Erythroblast (primary cell): ENCODE results near the gene HSP90AA1.
"Not testable (repeated sequence)": the region's sequence is repeated elsewhere in the genome, so short reads cannot be mapped to it uniquely, and the experiment has no call there.

Source experiments
- DNase-seq, 2 experiments: peaks; one replicate each; lab custom pipeline; 2025; lab: John Stamatoyannopoulos, UW
- GATA1 ChIP-seq: IDR thresholded peaks from 2 replicates; pipeline ENCODE4 v1.6.1; 2011; ENCODE audit warnings: low read depth, mild to moderate bottlenecking, control low read depth, low read length, moderate library complexity
- POLR2A ChIP-seq: IDR thresholded peaks from 2 replicates; pipeline ENCODE4 v1.6.1; 2011; ENCODE audit warnings: mild to moderate bottlenecking, low read length

HSP90AA1 gene

DNA sequence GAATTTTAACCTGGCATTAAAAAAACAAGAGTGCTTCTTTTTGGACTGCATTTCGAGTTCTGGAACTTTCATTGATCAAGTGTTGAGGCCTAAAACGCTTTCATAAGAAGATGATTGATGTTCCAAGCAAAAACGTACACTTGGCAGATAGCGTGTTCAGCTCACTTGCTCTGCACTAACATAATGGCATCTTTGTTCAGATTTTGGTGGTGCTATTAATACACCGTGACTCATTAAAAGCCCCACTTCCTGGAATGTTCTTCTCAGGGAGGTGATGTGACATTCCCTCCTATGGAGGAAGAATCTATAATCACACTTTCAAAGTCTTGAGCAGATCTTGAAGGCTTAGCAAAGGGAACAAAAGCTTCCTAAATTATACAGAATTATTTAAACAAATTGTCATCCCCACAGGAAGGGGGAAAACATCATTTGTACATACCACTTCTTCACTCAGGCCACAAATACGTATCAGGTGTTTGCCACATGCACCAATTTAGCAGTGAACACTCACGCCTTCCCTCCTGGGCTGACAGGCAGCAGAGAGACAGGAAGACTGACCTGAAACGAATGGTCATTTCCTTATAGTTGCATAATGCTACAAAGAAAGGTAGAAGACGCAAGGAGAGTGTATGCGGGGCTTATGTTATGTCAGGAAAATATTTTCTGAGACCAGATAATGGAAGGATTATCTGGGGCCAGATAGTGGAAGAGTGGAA, 15.4 kb downstream of the HSP90AA1 start:
- no peak for TF ChIP-seq POLR2A
- no peak for TF ChIP-seq GATA1
- no peak for DNase-seq

DNA sequence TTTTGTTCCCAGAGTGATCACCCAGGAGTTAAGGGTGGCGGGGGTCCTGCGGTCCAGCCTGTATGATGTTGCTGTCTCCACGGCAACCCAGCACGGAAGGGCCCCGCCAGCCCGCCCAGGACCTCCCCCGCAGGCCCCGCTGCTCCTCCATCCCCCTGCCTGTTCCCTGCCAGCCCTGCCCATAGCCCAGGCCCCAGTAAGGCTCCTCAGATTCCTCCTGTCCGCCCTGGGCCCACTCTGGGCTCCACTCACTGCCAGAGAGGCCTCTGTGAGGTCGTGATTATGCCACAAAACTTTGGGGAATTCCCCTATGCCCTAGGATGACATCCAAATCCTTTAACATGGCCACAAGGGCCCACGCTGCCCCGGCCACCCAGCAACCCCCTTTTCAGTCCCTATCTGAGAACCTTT, 20.8 kb downstream of the HSP90AA1 start:
- DNase-seq: no peak
- TF ChIP-seq POLR2A (no peak), GATA1 (no peak)

DNA sequence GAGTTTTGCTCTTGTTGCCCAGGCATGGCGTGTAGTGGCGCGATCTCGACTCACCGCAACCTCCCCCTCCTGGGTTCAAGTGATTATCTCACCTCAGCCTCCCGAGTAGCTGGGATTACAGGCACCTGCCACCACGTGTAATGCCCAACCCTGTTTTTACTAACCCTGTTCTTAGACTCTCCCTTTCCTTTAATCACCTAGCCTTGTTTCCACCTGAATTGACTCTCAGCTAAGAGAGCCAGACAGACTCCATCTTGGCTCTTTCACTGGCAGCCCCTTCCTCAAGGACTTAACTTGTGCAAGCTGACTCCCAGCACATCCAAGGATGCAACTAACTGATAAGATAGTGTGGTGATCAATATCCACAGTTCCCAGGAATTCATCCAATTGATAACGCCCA, 22.3 kb downstream of the HSP90AA1 start:
- DNase-seq: not testable (repeated sequence)

DNA sequence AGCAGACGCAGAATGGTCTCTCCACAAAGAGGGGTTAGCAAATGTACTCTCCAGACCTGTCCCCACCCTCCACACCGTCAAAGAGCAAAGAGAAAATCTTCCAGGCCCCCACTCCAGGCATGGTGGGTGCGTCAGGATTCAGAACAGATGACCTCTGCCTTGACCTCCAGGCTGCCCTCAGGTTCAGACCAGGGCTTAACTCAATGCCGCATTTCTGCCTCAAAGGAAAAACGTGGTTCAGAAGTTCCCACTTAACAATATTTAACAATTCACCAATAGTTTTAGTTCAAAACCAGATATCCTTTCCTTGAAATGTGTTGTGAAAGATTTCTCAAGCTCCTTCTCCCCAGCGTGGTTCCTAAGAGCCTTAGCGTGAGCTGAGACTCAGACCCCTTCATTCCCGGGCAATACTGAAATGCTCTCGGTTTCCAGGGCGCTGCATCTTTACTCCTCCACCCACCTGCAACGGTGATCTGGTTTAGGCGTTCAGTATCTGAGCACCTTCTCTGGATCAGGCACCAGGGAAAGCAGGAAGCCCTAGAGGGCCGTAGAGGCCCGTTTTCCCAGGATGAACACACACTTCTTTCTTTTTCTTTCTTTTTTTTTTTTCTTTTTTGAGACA, 22.9 kb downstream of the HSP90AA1 start:
- no peak for TF ChIP-seq GATA1
- TF ChIP-seq POLR2A: no peak
- no peak for DNase-seq

DNA sequence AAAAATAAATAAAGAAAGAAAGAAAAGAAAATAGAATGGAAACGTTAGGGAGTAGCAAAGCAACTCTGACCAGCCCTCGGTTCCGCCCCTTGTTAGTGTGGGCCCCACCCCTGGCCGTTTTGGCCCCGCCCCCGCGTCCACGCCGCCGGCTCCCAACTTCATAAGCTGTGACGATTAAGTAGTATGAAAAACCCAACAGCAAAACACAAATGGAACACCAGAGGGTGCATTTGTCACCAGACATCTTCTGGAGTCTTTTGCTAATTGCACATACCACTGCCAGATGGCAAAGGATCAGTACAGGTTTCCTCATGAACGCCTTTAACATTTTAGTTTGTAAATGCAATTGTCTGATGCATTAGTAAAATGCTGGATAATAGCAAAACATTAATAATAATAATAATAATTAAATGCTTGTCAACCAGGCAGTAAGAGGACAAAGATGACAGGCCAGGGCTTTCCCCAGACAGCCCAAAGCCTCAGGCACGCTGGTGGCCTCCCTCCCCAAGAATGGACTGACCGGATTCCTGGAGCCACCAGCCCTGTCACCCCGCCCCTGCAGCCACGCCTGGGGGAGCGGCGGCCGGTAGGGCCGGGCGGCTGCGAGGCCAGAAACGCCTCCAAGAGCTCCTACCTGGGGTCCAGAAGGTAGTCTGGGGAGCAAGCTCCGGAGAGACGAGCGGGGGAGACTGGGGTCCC, 23.6 kb downstream of the HSP90AA1 start:
- peak; percentile 90 to 91 for DNase-seq
- TF ChIP-seq POLR2A (no peak), GATA1 (no peak)

DNA sequence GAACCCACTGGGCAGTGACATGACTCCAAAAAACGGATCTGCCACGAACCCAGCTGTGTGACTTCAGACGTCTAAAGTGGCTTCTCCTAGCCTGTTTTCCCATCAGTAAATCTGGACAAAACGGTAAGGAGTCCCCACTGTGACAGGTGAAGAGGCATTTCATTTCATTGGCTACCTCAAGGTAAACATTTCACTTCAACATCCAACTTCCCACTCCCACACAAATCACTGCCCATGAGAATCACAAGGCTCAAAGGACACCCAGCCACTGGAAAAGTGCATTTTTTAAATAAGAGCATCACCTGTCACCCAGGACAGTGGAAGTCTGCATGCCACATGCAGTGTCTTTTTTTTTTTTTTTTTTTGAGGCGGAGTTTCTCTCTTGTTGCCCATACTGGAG, 27.9 kb downstream of the HSP90AA1 start:
- no peak for DNase-seq
- TF ChIP-seq POLR2A (no peak), GATA1 (no peak)

DNA sequence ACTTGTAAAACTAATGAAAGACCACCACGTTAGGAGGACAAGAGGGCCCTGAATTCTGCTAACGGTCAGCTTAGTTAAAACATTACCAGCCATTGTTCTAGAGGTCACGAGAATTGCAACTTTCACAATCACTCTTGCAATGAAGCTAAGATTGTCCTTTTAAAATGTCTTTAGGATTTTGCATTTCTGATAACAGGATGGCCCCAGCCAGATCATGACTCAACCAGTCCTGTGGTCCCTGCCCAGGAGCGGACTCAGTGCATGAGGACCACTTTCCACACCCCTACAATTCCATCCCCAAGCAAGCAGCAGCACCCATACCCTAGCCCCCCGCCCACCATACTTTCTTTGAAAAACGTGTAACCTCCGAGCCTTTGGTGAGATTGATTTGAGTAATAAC, 28.7 kb downstream of the HSP90AA1 start:
- TF ChIP-seq POLR2A: no peak
- TF ChIP-seq GATA1: no peak
- no peak for DNase-seq

DNA sequence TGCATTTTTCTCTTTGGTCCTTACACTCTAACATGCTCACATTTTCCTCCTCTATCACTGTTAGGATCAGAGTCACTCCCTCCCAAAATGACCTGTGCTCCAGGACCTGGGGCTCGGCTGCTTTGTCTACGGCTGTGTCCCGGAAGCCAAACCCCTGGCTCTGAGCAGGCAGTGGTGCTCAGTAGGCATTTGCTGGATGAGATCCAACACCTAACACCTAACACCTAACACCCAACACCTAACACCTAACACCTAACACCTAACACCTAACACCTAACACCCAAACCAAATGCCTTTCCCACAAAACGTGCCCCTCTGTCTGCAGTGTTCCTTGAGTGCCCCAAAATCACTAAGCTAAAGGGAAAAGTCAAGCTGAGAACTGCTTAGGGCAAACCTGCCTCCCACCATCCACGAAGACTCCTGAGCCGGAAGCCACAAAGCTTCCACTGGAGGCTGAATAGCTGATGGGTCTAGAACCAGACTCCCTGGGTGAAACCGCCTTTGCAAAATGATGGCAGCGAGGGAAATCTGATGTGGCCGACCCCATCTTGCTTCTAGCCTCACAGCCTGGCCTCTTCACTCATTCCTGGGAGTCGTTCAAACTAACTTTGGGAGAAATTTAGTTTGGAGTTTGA, 29.2 kb downstream of the HSP90AA1 start:
- TF ChIP-seq GATA1 (no peak), POLR2A (no peak)
- DNase-seq: no peak

DNA sequence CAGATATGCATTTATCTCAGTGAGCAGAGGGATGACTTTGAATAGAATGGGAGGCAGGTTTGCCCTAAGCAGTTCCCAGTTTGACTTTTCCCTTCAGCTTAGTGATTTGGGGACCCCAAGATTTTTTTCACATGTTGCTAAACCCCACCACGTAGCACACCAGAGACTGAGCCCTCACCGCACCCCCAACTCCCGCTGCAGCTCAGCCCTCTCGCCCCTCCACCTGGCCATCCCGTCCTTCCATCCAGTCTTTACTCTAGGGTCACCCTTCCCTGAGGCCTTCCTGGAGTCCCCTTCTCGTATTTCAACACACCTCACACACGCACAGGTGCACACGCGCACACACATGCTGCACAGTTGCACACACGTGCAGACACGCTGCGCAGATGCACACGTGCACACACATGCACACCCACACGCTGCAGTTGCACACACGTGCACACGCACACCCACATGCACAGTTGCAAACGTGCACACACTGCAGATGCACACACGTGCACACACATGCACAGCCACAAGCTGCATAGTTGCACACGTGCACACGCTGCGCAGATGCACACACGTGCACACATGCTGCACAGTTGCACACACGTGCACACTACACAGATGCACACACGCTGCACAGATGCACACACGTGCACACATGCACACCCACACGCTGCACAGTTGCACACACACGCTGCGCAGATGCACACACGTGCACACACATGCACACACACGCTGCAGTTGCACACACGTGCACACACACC, 30.0 kb downstream of the HSP90AA1 start:
- TF ChIP-seq POLR2A: no peak
- TF ChIP-seq GATA1: no peak
- no peak for DNase-seq

DNA sequence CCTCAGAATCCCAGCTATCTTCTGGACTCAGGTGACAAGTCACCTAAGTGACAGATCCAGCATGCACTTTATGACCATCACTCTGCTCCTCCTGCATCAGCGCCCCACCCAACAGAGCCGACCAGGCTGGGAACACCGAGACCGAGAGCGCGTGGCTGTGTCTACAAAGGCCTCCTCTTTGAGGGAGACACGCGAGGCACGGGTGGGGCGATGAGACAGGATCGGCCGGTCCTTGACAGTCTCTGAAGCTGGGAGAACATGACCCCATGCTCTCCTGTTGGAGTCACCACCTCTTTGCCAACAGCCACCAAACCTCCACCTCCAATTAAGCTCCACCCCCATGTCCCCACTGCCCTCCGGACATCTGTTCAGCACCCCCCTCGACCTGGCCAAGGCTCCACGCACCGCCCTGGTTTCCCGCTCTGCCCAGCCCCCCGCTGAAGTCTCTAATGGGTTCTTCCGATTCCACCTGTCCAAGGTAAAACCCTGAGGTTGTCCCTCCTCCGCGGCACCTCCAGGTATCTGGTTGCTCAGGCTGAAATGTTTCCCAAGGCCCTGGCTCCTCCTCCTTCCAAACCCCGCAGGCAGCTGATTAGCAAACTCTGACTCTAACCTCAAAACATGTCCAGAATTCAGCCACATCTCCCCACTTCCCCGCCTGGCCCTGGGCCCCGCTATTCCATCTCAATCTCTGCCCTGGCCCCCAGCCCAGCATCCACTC, 31.5 kb downstream of the HSP90AA1 start:
- DNase-seq: no peak
- no peak for TF ChIP-seq GATA1
- TF ChIP-seq POLR2A: no peak

DNA sequence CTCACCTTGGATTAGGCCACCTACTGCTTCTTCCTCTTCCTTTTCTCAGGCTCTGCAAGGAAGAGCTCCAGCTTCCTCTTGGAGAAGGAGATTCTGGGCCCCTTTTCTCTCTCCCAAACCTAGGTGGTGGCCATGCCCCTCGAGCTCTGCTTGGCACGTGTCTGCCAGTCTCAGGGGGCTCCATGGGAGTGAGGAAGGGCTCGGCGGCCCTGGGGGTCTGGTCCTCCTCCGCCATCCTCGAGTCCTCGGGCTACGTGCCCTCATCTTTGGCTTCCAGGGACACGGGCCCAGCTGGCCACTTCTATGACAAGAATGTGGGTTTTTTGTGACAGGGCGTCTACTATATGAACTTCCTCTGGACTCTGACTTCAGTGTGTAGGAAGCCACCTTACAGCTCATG, 34.3 kb downstream of the HSP90AA1 start:
- TF ChIP-seq GATA1 (no peak), POLR2A (no peak)
- DNase-seq: no peak

DNA sequence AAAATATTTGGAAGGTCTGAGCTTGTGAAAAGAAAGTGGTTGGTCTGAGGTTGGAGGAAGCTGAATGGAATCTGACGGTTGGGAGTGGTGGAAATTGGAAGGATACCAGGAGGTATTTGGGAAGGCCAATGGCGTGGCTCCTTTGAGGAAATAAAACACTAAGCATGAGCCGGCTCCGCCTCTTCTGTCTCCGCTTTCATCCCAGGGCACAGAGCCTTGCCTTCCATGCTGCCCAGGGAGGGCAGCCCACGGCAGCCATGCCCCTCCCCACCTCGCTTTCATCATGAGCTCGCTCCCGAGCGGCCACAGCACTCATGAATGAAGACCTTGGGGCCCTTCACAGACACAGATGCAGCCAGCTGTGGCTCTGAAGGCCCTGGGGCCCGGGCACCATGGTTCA, 36.2 kb downstream of the HSP90AA1 start:
- TF ChIP-seq POLR2A (no peak), GATA1 (no peak)
- no peak for DNase-seq

DNA sequence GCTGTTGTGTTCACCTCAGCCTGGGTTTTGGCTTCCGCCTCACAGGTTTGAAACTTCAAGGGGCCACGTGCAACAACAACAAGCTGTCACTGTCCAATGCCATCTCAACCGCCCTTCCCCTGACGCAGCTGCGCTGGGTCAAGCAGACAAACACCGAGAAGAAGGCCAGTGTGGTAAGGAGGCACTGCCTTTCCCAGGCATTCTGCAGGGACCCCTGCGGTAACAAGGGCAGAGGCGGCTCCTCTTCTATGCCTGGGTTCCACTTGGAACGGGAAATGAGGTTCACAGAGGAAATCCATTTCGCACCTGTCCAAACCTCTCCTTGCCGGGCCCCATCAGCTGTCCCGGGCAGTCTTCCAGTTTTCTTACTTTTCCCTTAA, 36.8 kb downstream of the HSP90AA1 start:
- TF ChIP-seq GATA1 (no peak), POLR2A (no peak)
- DNase-seq: no peak
